PC-3 (cell line): ENCODE results near the gene USP15. TPM values are rescaled to one million over a fixed set of nuclear protein-coding genes. Genes with fewer than 3 reads are reported as not detected.
"Not testable (repeated sequence)": the region's sequence is repeated elsewhere in the genome, so short reads cannot be mapped to it uniquely, and the experiment has no call there.

ENCODE experiments used
- ATAC-seq: fragments of 200-7000 bp; cut with Tn5 transposase; 2 replicates; pipeline ENCODE4 v1.9.1; 2020; ENCODE audit warnings: mild to moderate bottlenecking, moderate library complexity
- BruUV-seq: library from RNA; stranded (reverse); fragments of 400-500 nt; replicated peaks from 2 replicates; lab custom pipeline; 2021; lab: Mats Ljungman, UMichigan
- CTCF ChIA-PET: fragments of 300-600 bp; sonication (Branson Sonifier 250); formaldehyde crosslinking; loops from one replicate; lab custom pipeline; 2022; ENCODE audit warnings: antibody characterized with exemption; lab: Charles Lee
- POLR2A ChIA-PET: fragments of 300-600 bp; sonication (Branson Sonifier 250); formaldehyde crosslinking; loops from one replicate; lab custom pipeline; 2022; ENCODE audit warnings: antibody characterized with exemption; ENCODE audit not compliant: unreplicated experiment; lab: Charles Lee
- DNase-seq: peaks from one replicate; pipeline ENCODE4 v3.0.0-alpha.2; 2015
- H2AFZ ChIP-seq: fragments of 300-600 bp; sonication (generic); 2 replicates; pipeline ENCODE4 v1.6.0; 2016; ENCODE audit warnings: antibody characterized with exemption, low read length
- H3F3A ChIP-seq: fragments of 300-600 bp; sonication (generic); one replicate; pipeline ENCODE4 v1.6.0; 2017; ENCODE audit warnings: antibody characterized with exemption, low read length, control low read depth, mild to moderate bottlenecking; ENCODE audit not compliant: unreplicated experiment
- H3K27ac ChIP-seq: fragments of 300-600 bp; sonication (generic); 2 replicates; pipeline ENCODE4 v1.5.1; 2016; ENCODE audit warnings: mild to moderate bottlenecking, low read length
- H3K27me3 ChIP-seq: fragments of 300-600 bp; sonication (generic); 2 replicates; pipeline ENCODE4 v1.6.1; 2016; ENCODE audit warnings: low read length, mixed read lengths
- H3K36me3 ChIP-seq: fragments of 300-600 bp; sonication (generic); 2 replicates; pipeline ENCODE4 v1.6.1; 2016; ENCODE audit warnings: low read depth, mixed run types, low read length, mixed read lengths
- H3K4me1 ChIP-seq: fragments of 300-600 bp; sonication (generic); 2 replicates; pipeline ENCODE4 v1.5.1; 2016; ENCODE audit warnings: low read length; ENCODE audit not compliant: insufficient read depth
- H3K4me2 ChIP-seq: fragments of 300-600 bp; sonication (generic); 2 replicates; pipeline ENCODE4 v1.6.0; 2016; ENCODE audit warnings: low read length
- H3K4me3 ChIP-seq: fragments of 300-600 bp; sonication (generic); 2 replicates; pipeline ENCODE4 v1.5.1; 2016; ENCODE audit warnings: mild to moderate bottlenecking, low read length, mixed read lengths
- H3K79me2 ChIP-seq: fragments of 300-600 bp; sonication (generic); 2 replicates; pipeline ENCODE4 v1.6.1; 2017; ENCODE audit warnings: low read length, mixed read lengths
- H3K9ac ChIP-seq: fragments of 300-600 bp; sonication (generic); 2 replicates; pipeline ENCODE4 v1.6.0; 2016; ENCODE audit warnings: mild to moderate bottlenecking, low read length
- H3K9me2 ChIP-seq: fragments of 300-600 bp; sonication (generic); replicated peaks from 2 replicates; pipeline ENCODE4 v1.6.1; 2016; ENCODE audit warnings: mixed run types, low read length, mixed read lengths
- H3K9me3 ChIP-seq: fragments of 300-600 bp; sonication (generic); 2 replicates; pipeline ENCODE4 v1.6.1; 2016; ENCODE audit warnings: low read length, mixed read lengths
- H4K20me1 ChIP-seq: fragments of 300-600 bp; sonication (generic); 2 replicates; pipeline ENCODE4 v1.6.1; 2016; ENCODE audit warnings: low read length, mixed read lengths
- EZH2 ChIP-seq: fragments of 300-600 bp; sonication (generic); IDR thresholded peaks from one replicate; pipeline ENCODE4 v1.6.1; 2017; ENCODE audit warnings: antibody characterized with exemption, mild to moderate bottlenecking, low read length; ENCODE audit not compliant: unreplicated experiment
- EZH2phosphoT487 ChIP-seq: fragments of 300-600 bp; sonication (generic); IDR thresholded peaks from 2 replicates; pipeline ENCODE4 v1.6.1; 2018; ENCODE audit warnings: mild to moderate bottlenecking, antibody characterized with exemption, low read length, borderline replicate concordance
- intact Hi-C: fragments of 100-400 bp; cut with micrococcal nuclease; formaldehyde crosslinking; loops from 2 replicates; pipeline ENCODE4 v1.9.0; 2023
- total RNA-seq: library from RNA; depleted of rRNA; stranded (reverse); fragments of >200 nt; gene quantifications from 2 replicates; pipeline ENCODE4 v1.2.3, GENCODE V29; 2014
- TF ChIP-seq, protein P1 (sequence below): fragments of 300-600 bp; sonication (generic); conservative IDR thresholded peaks from 2 replicates; pipeline ENCODE4 v1.5.1; 2017; ENCODE audit warnings: antibody characterized with exemption, low read depth, mild to moderate bottlenecking, low read length

The USP15 gene
- total RNA-seq, 1 experiment from 2014 or later = 46.1 TPM

DNA sequence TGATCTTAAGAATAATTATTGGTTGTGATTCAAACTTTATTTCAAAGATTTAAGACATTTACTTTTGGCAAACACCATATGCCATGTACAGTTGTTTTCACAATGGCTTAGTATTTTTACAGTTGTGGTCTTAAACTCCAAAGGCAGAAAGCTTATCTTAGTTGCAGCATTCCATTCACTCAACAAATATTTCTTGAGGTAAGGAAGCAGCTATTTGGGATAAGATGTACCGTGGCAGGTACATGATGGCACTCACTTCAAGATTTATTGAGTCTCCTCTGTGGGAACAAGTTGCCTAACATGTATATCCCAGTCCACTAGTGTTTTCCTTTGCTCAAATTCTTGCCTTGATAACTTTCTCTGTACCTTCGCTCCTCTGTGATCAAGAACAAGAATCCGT lies 198.4 kb downstream of the USP15 start:
- H3K79me2 ChIP-seq = no peaks in the 10 kb centered on the region
- no peaks in the 10 kb centered on the region for H3K9me3 ChIP-seq
- intact Hi-C loops = no loop called here
- H3K27ac ChIP-seq = no peak overlapping the region
- no TSS peak for BruUV-seq
- DNase-seq (no peak), ATAC-seq (no peak)
- no peak overlapping the region for H3K9ac ChIP-seq
- no peak overlapping the region for H2AFZ ChIP-seq
- ChIA-PET CTCF (interaction anchor here (0.6 kb wide), 1 partner anchor 20 kb away, joined by 4 read pairs; no protein-coding TSS in a partner anchor), POLR2A (no interaction called here)
- H4K20me1 ChIP-seq = no peaks in the 10 kb centered on the region
- no peaks in the 10 kb centered on the region for H3K9me2 ChIP-seq
- no peaks in the 10 kb centered on the region for H3K4me1 ChIP-seq
- H3K36me3 ChIP-seq = no peaks in the 10 kb centered on the region
- no peak overlapping the region for H3K4me2 ChIP-seq
- TF ChIP-seq, protein P1, sequence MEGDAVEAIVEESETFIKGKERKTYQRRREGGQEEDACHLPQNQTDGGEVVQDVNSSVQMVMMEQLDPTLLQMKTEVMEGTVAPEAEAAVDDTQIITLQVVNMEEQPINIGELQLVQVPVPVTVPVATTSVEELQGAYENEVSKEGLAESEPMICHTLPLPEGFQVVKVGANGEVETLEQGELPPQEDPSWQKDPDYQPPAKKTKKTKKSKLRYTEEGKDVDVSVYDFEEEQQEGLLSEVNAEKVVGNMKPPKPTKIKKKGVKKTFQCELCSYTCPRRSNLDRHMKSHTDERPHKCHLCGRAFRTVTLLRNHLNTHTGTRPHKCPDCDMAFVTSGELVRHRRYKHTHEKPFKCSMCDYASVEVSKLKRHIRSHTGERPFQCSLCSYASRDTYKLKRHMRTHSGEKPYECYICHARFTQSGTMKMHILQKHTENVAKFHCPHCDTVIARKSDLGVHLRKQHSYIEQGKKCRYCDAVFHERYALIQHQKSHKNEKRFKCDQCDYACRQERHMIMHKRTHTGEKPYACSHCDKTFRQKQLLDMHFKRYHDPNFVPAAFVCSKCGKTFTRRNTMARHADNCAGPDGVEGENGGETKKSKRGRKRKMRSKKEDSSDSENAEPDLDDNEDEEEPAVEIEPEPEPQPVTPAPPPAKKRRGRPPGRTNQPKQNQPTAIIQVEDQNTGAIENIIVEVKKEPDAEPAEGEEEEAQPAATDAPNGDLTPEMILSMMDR = no peak
- no peak for TF ChIP-seq EZH2phosphoT487
- TF ChIP-seq EZH2 = no peak
- no peak overlapping the region for H3K4me3 ChIP-seq
- H3F3A ChIP-seq = no peaks in the 10 kb centered on the region
- no peaks in the 10 kb centered on the region for H3K27me3 ChIP-seq

- no peaks in the 10 kb centered on the region for H3K4me1 ChIP-seq
- H4K20me1 ChIP-seq = no peaks in the 10 kb centered on the region
- ChIA-PET POLR2A (no interaction called here), CTCF (no interaction called here)
- H3K9me2 ChIP-seq = no peaks in the 10 kb centered on the region
- ATAC-seq (no peak), DNase-seq (no peak)
- H3K9me3 ChIP-seq = no peaks in the 10 kb centered on the region
- no peaks in the 10 kb centered on the region for H3K36me3 ChIP-seq
- BruUV-seq = no TSS peak
- H3K4me2 ChIP-seq = no peak overlapping the region
- H3K4me3 ChIP-seq = no peak overlapping the region
- no peak overlapping the region for H3K9ac ChIP-seq
- H2AFZ ChIP-seq = no peak overlapping the region
- H3K27me3 ChIP-seq = no peaks in the 10 kb centered on the region
- TF ChIP-seq EZH2 (no peak), EZH2phosphoT487 (no peak)
- TF ChIP-seq, protein P1 = no peak
- no peak overlapping the region for H3K27ac ChIP-seq
- H3K79me2 ChIP-seq = no peaks in the 10 kb centered on the region
- intact Hi-C loops = no loop called here
- no peaks in the 10 kb centered on the region for H3F3A ChIP-seq
Measured at GRCh38 chr12:62459976-62460375, 199.8 kb downstream of the USP15 start.

DNA sequence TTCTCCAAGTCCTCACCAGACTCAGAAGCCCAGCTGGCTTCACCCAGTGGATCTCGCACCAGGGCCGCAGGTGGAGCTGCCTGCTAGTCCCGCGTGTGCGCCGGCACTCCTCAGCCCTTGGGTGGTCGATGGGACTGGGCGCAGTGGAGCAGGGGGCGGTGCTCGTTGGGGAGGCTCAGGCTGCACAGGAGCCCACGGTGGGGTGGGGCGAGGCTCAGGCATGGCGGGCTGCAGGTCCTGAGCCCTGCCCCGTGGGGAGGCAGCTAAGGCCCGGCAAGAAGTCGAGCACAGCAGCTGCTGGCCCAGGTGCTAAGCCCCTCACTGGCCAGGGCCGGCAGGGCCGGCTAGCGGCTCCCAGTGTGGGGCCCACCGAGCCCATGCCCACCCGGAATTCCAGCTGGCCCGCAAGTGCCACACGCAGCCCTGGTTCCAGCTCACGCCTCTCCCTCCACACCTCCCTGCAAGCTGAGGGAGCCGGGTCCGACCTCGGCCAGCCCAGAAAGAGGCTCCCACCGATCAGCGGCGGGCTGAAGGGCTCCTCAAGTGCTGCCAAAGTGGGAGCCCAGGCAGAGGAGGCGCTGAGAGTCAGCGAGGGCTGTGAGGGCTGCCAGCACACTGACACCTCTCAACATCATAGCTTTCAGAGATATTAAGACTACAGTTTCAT lies 201.1 kb downstream of the USP15 start:
- H3K79me2 ChIP-seq, CTCF ChIA-PET, H3K4me1 ChIP-seq, H3K9ac ChIP-seq, BruUV-seq, H3K4me2 ChIP-seq, ATAC-seq, H3K27ac ChIP-seq, DNase-seq, intact Hi-C loops, H3K4me3 ChIP-seq, H2AFZ ChIP-seq, H3K9me3 ChIP-seq, H3K36me3 ChIP-seq, H3F3A ChIP-seq, H3K27me3 ChIP-seq, H4K20me1 ChIP-seq, POLR2A ChIA-PET, H3K9me2 ChIP-seq: not testable (repeated sequence)

DNA sequence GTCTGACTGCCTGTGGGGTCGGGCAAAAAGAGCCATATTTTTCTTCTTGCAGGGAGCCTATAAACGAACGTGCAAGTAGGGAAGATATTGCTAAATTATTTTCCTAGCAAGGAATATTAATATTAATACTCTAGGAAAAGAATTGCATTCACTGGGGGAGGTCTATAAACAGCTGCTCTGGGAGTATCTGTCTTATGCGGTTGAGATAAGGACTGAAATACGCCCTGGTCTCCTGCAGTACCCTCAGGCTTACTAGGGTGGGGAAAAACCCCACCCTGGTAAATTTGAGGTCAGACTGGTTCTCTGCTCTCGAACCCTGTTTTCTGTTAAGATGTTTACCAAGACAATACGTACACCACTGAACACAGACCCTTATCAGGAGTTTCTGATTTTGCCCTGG lies 203.0 kb downstream of the USP15 start:
- H3K36me3 ChIP-seq, H4K20me1 ChIP-seq, H3F3A ChIP-seq, H2AFZ ChIP-seq, ATAC-seq, CTCF ChIA-PET, H3K4me3 ChIP-seq, H3K9me2 ChIP-seq, DNase-seq, H3K4me2 ChIP-seq, BruUV-seq, POLR2A ChIA-PET, H3K27ac ChIP-seq, H3K9ac ChIP-seq, H3K9me3 ChIP-seq, intact Hi-C loops, H3K4me1 ChIP-seq, H3K27me3 ChIP-seq: not testable (repeated sequence)
- peaks cover 22% of the 10 kb centered on the region for H3K79me2 ChIP-seq
